Caco-2 (cell line): ENCODE data around the gene PLOD1. TPM values are rescaled to one million over a fixed set of nuclear protein-coding genes. Genes with fewer than 3 reads are reported as not detected.

Experiments
- BruUV-seq: library from RNA; stranded (reverse); fragments of 400-500 nt; replicated peaks from 2 replicates; lab custom pipeline; 2021; lab: Mats Ljungman, UMichigan
- CTCF ChIA-PET: fragments of 300-600 bp; sonication (Branson Sonifier 250); formaldehyde crosslinking; loops from one replicate; lab custom pipeline; 2022; ENCODE audit warnings: antibody characterized with exemption; lab: Charles Lee
- POLR2A ChIA-PET: fragments of 300-600 bp; sonication (Branson Sonifier 250); formaldehyde crosslinking; loops from one replicate; lab custom pipeline; 2022; ENCODE audit warnings: antibody characterized with exemption; lab: Charles Lee
- DNase-seq, 2 experiments: peaks; one replicate each; pipeline versions ENCODE4 v3.0.0 to v3.0.0-alpha.2; 2020 to 2022
- H3K27me3 ChIP-seq: replicated peaks from 2 replicates; pipeline ENCODE4 v1.6.0; 2011; ENCODE audit warnings: low read length; ENCODE audit not compliant: control insufficient read depth, insufficient read depth
- H3K36me3 ChIP-seq: 2 replicates; pipeline ENCODE4 v1.5.1; 2011; ENCODE audit warnings: low read length; ENCODE audit not compliant: control insufficient read depth, insufficient read depth
- H3K4me1 ChIP-seq: fragments of 250-450 bp; sonication (Bioruptor Pico); 2 replicates; pipeline ENCODE4 v1.5.1; 2020; ENCODE audit warnings: mild to moderate bottlenecking
- H3K4me3 ChIP-seq: 2 replicates; pipeline ENCODE4 v1.5.1; 2011; ENCODE audit warnings: low read depth, mild to moderate bottlenecking, control low read depth, low read length
- H3K9me3 ChIP-seq: fragments of 250-450 bp; sonication (Bioruptor Pico); 2 replicates; pipeline ENCODE4 v1.5.1; 2020; ENCODE audit warnings: mild to moderate bottlenecking, moderate library complexity
- H3K27ac Mint-ChIP-seq: one replicate; pipeline ENCODE4 v1.8.0; 2022; ENCODE audit warnings: mixed read lengths; ENCODE audit not compliant: unreplicated experiment
- H3K27me3 Mint-ChIP-seq: one replicate; pipeline ENCODE4 v1.8.0; 2022; ENCODE audit warnings: mixed read lengths; ENCODE audit not compliant: insufficient read depth, unreplicated experiment
- H3K36me3 Mint-ChIP-seq: one replicate; pipeline ENCODE4 v1.8.0; 2022; ENCODE audit warnings: mild to moderate bottlenecking, mixed read lengths; ENCODE audit not compliant: insufficient read depth, unreplicated experiment
- H3K4me1 Mint-ChIP-seq: one replicate; pipeline ENCODE4 v1.8.0; 2022; ENCODE audit warnings: low read depth, mixed read lengths; ENCODE audit not compliant: unreplicated experiment
- H3K4me3 Mint-ChIP-seq: one replicate; pipeline ENCODE4 v1.8.0; 2022; ENCODE audit warnings: mild to moderate bottlenecking, moderate library complexity, mixed read lengths; ENCODE audit not compliant: unreplicated experiment
- H3K9me3 Mint-ChIP-seq: one replicate; pipeline ENCODE4 v1.8.0; 2022; ENCODE audit warnings: mixed read lengths; ENCODE audit not compliant: unreplicated experiment
- intact Hi-C: fragments of 100-400 bp; cut with micrococcal nuclease; formaldehyde crosslinking; loops from one replicate; pipeline ENCODE4 v1.10.0; 2022; ENCODE audit not compliant: unreplicated experiment
- total RNA-seq: library from RNA; stranded (reverse); gene quantifications from 2 replicates; pipeline ENCODE4 v1.2.3, GENCODE V29; 2022
- TF ChIP-seq, protein P1 (sequence below), 2 experiments: fragments of 200-600 bp in 1 of 2; IDR thresholded peaks; 1 replicate in 1 of 2; 2 replicates in 1 of 2; pipeline versions ENCODE4 v1.5.1 to v1.8.0; 2011 to 2022; ENCODE audit warnings: antibody characterized with exemption in 1 of 2, control low read depth in 1 of 2, inconsistent platforms in 1 of 2, low read depth in 1 of 2, low read length in 1 of 2, mild to moderate bottlenecking in 1 of 2, moderate library complexity in 1 of 2; ENCODE audit not compliant: insufficient read depth in 1 of 2, severe bottlenecking in 1 of 2, unreplicated experiment in 1 of 2

The PLOD1 gene
- total RNA-seq, 1 experiment from 2014 or later, result 89.3 TPM

DNA sequence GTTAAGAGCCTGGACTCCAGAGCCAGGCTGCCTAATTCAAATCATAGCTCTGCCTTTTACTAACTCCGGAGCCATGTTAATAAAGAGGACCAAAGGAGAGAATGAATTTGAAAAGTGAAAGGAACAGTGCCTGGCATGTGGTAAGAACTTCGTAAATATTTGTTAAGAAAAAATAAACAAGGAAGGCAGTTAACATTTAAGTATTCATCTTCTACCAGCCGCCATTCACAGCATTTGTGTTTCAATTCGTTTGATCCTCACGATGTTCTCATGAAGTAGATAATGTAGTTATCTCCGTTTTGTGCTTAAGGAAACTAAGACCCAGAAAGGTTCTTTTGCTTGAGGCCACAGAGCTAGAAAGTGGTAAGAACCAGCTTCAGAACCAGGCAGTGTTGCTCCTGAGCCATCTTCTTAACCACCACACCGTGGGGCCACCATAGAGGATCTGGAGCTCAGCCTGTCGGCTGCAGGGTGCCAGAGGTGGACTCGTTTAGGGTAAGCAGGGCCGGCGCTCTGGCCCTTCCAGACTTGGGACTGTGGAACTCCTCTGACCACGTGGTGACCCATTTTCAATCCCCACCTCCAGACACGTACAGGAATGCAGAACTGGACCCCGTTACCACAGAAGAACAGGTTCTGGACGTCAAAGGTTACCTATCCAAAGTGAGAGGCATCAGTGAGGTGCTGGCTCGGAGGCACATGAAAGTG, 57.6 kb downstream of the PLOD1 start:
- H3K36me3 ChIP-seq, result peaks cover 5% of the 10 kb centered on the region; the same call in 1 of the 2 replicates
- H3K9me3 Mint-ChIP-seq, result no peaks in the 10 kb centered on the region
- no peaks in the 10 kb centered on the region for H3K9me3 ChIP-seq
- ChIA-PET POLR2A (interaction anchor here (0.7 kb wide), 1 partner anchor 12 kb away, joined by 3 read pairs; no protein-coding TSS in a partner anchor), CTCF (no interaction called here)
- no peak overlapping the region for H3K4me3 ChIP-seq
- no peaks in the 10 kb centered on the region for H3K27me3 Mint-ChIP-seq
- no peak for DNase-seq
- no peaks in the 10 kb centered on the region for H3K4me1 Mint-ChIP-seq
- intact Hi-C loops, result no loop called here
- no peaks in the 10 kb centered on the region for H3K4me1 ChIP-seq
- BruUV-seq, result no TSS peak
- H3K27ac Mint-ChIP-seq, result no peak overlapping the region
- peaks cover 74% of the 10 kb centered on the region for H3K36me3 Mint-ChIP-seq
- no peaks in the 10 kb centered on the region for H3K27me3 ChIP-seq
- H3K4me3 Mint-ChIP-seq, result no peak overlapping the region
- TF ChIP-seq, protein P1, sequence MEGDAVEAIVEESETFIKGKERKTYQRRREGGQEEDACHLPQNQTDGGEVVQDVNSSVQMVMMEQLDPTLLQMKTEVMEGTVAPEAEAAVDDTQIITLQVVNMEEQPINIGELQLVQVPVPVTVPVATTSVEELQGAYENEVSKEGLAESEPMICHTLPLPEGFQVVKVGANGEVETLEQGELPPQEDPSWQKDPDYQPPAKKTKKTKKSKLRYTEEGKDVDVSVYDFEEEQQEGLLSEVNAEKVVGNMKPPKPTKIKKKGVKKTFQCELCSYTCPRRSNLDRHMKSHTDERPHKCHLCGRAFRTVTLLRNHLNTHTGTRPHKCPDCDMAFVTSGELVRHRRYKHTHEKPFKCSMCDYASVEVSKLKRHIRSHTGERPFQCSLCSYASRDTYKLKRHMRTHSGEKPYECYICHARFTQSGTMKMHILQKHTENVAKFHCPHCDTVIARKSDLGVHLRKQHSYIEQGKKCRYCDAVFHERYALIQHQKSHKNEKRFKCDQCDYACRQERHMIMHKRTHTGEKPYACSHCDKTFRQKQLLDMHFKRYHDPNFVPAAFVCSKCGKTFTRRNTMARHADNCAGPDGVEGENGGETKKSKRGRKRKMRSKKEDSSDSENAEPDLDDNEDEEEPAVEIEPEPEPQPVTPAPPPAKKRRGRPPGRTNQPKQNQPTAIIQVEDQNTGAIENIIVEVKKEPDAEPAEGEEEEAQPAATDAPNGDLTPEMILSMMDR (IDR thresholded peaks at IDR 0.05; ENCODE audit: insufficient read depth in 1 of 2, low read depth in 1 of 2, low read length in 1 of 2, severe bottlenecking in 1 of 2, unreplicated experiment in 1 of 2), result no peak

DNA sequence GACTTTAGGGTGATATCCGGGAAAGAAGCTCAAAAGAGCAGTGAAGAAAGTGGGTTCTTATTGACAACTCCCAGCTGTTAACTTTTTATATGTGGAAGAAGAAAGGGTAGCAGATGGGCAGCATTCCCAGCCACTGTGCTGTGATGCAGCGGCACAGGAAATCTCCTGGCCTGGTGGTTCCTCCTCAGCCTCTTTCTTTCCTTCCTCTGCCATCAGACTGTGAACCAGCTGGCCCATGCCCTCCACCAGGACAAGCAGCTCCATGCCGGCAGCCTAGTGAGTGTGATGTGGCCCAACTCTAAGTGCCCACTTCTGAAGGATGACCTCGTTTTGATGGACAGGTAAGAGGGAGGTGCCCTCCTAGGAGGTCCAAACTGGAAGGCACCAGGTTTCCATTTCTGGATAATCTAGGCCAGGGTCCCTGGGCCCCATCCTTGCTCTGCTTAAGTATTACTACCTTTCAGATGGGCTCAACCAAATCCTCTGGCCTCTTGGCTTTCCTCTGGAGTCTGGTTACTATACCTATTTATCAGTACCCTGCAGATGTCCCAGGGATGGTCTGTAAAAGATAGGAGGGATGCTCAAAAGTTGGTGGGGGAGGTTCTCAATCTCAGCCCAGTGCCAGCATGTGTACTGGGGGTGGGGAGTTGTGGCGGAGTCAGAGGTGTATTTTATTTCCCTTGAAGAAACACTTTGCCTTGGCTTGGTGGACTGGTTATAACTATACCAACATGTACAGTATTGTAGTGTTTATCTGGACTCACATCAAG, 62.7 kb downstream of the PLOD1 start:
- TF ChIP-seq, protein P1 (IDR thresholded peaks at IDR 0.05; ENCODE audit: insufficient read depth in 1 of 2, low read depth in 1 of 2, low read length in 1 of 2, severe bottlenecking in 1 of 2, unreplicated experiment in 1 of 2), result no peak
- Mint-ChIP-seq H3K36me3 (peaks cover 71% of the 10 kb centered on the region), H3K4me3 (no peak overlapping the region), H3K27me3 (no peaks in the 10 kb centered on the region), H3K9me3 (no peaks in the 10 kb centered on the region), H3K4me1 (no peaks in the 10 kb centered on the region), H3K27ac (no peak overlapping the region)
- H3K4me1 ChIP-seq, result no peaks in the 10 kb centered on the region
- no peak overlapping the region for H3K4me3 ChIP-seq
- no TSS peak for BruUV-seq
- no peak for DNase-seq
- POLR2A ChIA-PET, result interaction anchor here (1.1 kb wide), 1 partner anchor 22 kb away, joined by 3 read pairs; the partner anchor contains the start of gene MIIP
- no peaks in the 10 kb centered on the region for H3K9me3 ChIP-seq
- intact Hi-C loops, result no loop called here
- CTCF ChIA-PET, result no interaction called here
- peaks cover 5% of the 10 kb centered on the region for H3K36me3 ChIP-seq
- H3K27me3 ChIP-seq, result no peaks in the 10 kb centered on the region

- H3K36me3 Mint-ChIP-seq, result peaks cover 77% of the 10 kb centered on the region
- H3K4me1 Mint-ChIP-seq, result no peaks in the 10 kb centered on the region
- TF ChIP-seq, protein P1 (IDR thresholded peaks at IDR 0.05; ENCODE audit: insufficient read depth in 1 of 2, low read depth in 1 of 2, low read length in 1 of 2, severe bottlenecking in 1 of 2, unreplicated experiment in 1 of 2), result no peak
Observed at GRCh38 chr1:11998636-11999035, 64.1 kb downstream of the PLOD1 start.

More at GRCh38 chr1:11998636-11999035, 64.1 kb downstream of the PLOD1 start:
- no peak overlapping the region for H3K4me3 Mint-ChIP-seq
- POLR2A ChIA-PET, result no interaction called here
- H3K4me3 ChIP-seq, result no peak overlapping the region
- intact Hi-C loops, result no loop called here
- H3K9me3 Mint-ChIP-seq, result no peaks in the 10 kb centered on the region
- no peak for DNase-seq
- peaks cover 5% of the 10 kb centered on the region for H3K36me3 ChIP-seq
- no peaks in the 10 kb centered on the region for H3K27me3 ChIP-seq
- H3K4me1 ChIP-seq, result no peaks in the 10 kb centered on the region
- BruUV-seq, result no TSS peak
- no peaks in the 10 kb centered on the region for H3K9me3 ChIP-seq
- H3K27ac Mint-ChIP-seq, result no peak overlapping the region
- no peaks in the 10 kb centered on the region for H3K27me3 Mint-ChIP-seq
- CTCF ChIA-PET, result no interaction called here
